GM23338 (cell line): ENCODE measurements around the gene TUBB3. TPM values are rescaled to one million over a fixed set of nuclear protein-coding genes. Genes with fewer than 3 reads are reported as not detected.

ENCODE experiments used
- ATAC-seq: fragments of 200-7000 bp; cut with Tn5 transposase; 3 replicates; pipeline ENCODE4 v1.9.1; 2020
- DNase-seq: peaks from one replicate; pipeline ENCODE4 v3.0.0-alpha.2; 2015; ENCODE audit warnings: low spot score
- H2AFZ ChIP-seq: fragments of 200-600 bp; sonication (generic); 2 replicates; pipeline ENCODE4 v1.8.0; 2016; ENCODE audit warnings: antibody characterized with exemption, mild to moderate bottlenecking, moderate library complexity
- H3F3A ChIP-seq: fragments of 200-600 bp; sonication (generic); replicated peaks from 2 replicates; pipeline ENCODE4 v1.8.0; 2017; ENCODE audit warnings: antibody characterized with exemption, mixed run types, low read depth
- H3K27ac ChIP-seq: fragments of 200-600 bp; sonication (generic); 2 replicates; pipeline ENCODE4 v1.6.1; 2016; ENCODE audit warnings: low read depth
- H3K27me3 ChIP-seq: fragments of 200-600 bp; sonication (generic); 2 replicates; pipeline ENCODE4 v1.8.0; 2016; ENCODE audit warnings: mild to moderate bottlenecking, mixed run types, moderate library complexity; ENCODE audit not compliant: insufficient read depth
- H3K36me3 ChIP-seq: fragments of 200-600 bp; sonication (generic); 2 replicates; pipeline ENCODE4 v1.8.0; 2016; ENCODE audit warnings: mild to moderate bottlenecking; ENCODE audit not compliant: insufficient read depth
- H3K4me1 ChIP-seq: fragments of 200-600 bp; sonication (generic); 2 replicates; pipeline ENCODE4 v1.8.0; 2016; ENCODE audit warnings: mild to moderate bottlenecking, moderate library complexity; ENCODE audit not compliant: insufficient read depth
- H3K4me2 ChIP-seq: fragments of 200-600 bp; sonication (generic); 2 replicates; pipeline ENCODE4 v1.7.1; 2017; ENCODE audit warnings: mixed run types
- H3K4me3 ChIP-seq: fragments of 200-600 bp; sonication (generic); 2 replicates; pipeline ENCODE4 v1.6.1; 2016; ENCODE audit warnings: mixed run types
- H3K79me2 ChIP-seq: fragments of 200-600 bp; sonication (generic); replicated peaks from 2 replicates; pipeline ENCODE4 v1.8.0; 2017; ENCODE audit warnings: mild to moderate bottlenecking; ENCODE audit not compliant: insufficient read depth
- H3K9me2 ChIP-seq: fragments of 200-600 bp; sonication (generic); 2 replicates; pipeline ENCODE4 v1.8.0; 2017; ENCODE audit not compliant: insufficient read depth
- H4K20me1 ChIP-seq: fragments of 200-600 bp; sonication (generic); replicated peaks from 2 replicates; pipeline ENCODE4 v1.8.0; 2017; ENCODE audit warnings: mild to moderate bottlenecking; ENCODE audit not compliant: insufficient read depth
- H3K27ac Mint-ChIP-seq: 2 replicates; pipeline ENCODE4 v1.8.0; 2020; ENCODE audit warnings: inconsistent platforms, mild to moderate bottlenecking, moderate library complexity, mixed read lengths
- H3K27me3 Mint-ChIP-seq: 3 replicates; pipeline ENCODE4 v1.8.0; 2022; ENCODE audit warnings: low read depth, mild to moderate bottlenecking, moderate library complexity, mixed read lengths, inconsistent platforms; ENCODE audit not compliant: insufficient read depth, poor library complexity
- H3K36me3 Mint-ChIP-seq: 3 replicates; pipeline ENCODE4 v1.8.0; 2021; ENCODE audit warnings: low read depth, mild to moderate bottlenecking, inconsistent platforms, moderate library complexity, mixed read lengths
- H3K4me1 Mint-ChIP-seq: 3 replicates; pipeline ENCODE4 v1.8.0; 2020; ENCODE audit warnings: mild to moderate bottlenecking, inconsistent platforms, mixed read lengths
- H3K4me3 Mint-ChIP-seq: 3 replicates; pipeline ENCODE4 v1.8.0; 2021; ENCODE audit warnings: moderate library complexity, mild to moderate bottlenecking, inconsistent platforms, mixed read lengths
- H3K9me3 Mint-ChIP-seq: 3 replicates; pipeline ENCODE4 v1.8.0; 2020; ENCODE audit warnings: moderate library complexity, mild to moderate bottlenecking, inconsistent platforms, mixed read lengths
- CREB1 ChIP-seq: fragments of 250-450 bp; sonication (Bioruptor Pico); IDR thresholded peaks from 2 replicates; pipeline ENCODE4 v1.5.0; 2020; ENCODE audit warnings: low read depth, mild to moderate bottlenecking, moderate library complexity
- EZH2 ChIP-seq: fragments of 200-600 bp; sonication (generic); IDR thresholded peaks from one replicate; pipeline ENCODE4 v1.8.0; 2017; ENCODE audit warnings: antibody characterized with exemption, mild to moderate bottlenecking, low read depth; ENCODE audit not compliant: unreplicated experiment
- EZH2phosphoT487 ChIP-seq: fragments of 200-600 bp; sonication (generic); IDR thresholded peaks from one replicate; pipeline ENCODE4 v1.8.1; 2018; ENCODE audit warnings: antibody characterized with exemption; ENCODE audit not compliant: unreplicated experiment
- JUNB ChIP-seq: IDR thresholded peaks from one replicate; pipeline ENCODE4 v1.6.1; 2016; ENCODE audit warnings: antibody characterized with exemption; ENCODE audit not compliant: unreplicated experiment
- NANOG ChIP-seq: IDR thresholded peaks from 2 replicates; pipeline ENCODE4 v1.6.1; 2016; ENCODE audit warnings: antibody characterized with exemption, borderline replicate concordance
- POLR2AphosphoS5 ChIP-seq: IDR thresholded peaks from 2 replicates; pipeline ENCODE4 v1.6.1; 2016; ENCODE audit warnings: antibody characterized with exemption, low read depth
- REST ChIP-seq: IDR thresholded peaks from one replicate; pipeline ENCODE4 v1.6.1; 2018; ENCODE audit warnings: antibody characterized with exemption; ENCODE audit not compliant: unreplicated experiment
- STAT1 ChIP-seq: IDR thresholded peaks from one replicate; pipeline ENCODE4 v1.6.1; 2016; ENCODE audit warnings: antibody characterized with exemption; ENCODE audit not compliant: unreplicated experiment
- ZNF114 ChIP-seq: fragments of 250-450 bp; sonication (Bioruptor Pico); IDR thresholded peaks from 2 replicates; pipeline ENCODE4 v1.5.0; 2020; ENCODE audit warnings: mild to moderate bottlenecking, moderate library complexity
- ZNF331 ChIP-seq: fragments of 250-450 bp; sonication (Bioruptor Pico); IDR thresholded peaks from 2 replicates; pipeline ENCODE4 v1.5.0; 2020; ENCODE audit warnings: low read depth, mild to moderate bottlenecking, moderate library complexity
- polyA plus RNA-seq: library from polyadenylated mRNA; unstranded; fragments of >200 nt; fragmentation: Nextera tagmentation; extraction: Ambion mirVana; gene quantifications from 2 replicates; pipeline ENCODE4 v1.2.1, GENCODE V29; 2016
- total RNA-seq: library from RNA; depleted of rRNA; stranded (reverse); fragments of >200 nt; shearing (Covaris generic); gene quantifications from 2 replicates; pipeline ENCODE4 v1.2.3, GENCODE V29; 2014
- TF ChIP-seq, protein P1 (sequence below): fragments of 250-450 bp; sonication (Bioruptor Pico); IDR thresholded peaks from 2 replicates; pipeline ENCODE4 v1.5.0; 2020; ENCODE audit warnings: mild to moderate bottlenecking, moderate library complexity
- TF ChIP-seq, protein P2 (sequence below), 2 experiments: fragments of 200-600 bp in 1 of 2; sonication (generic) in 1 of 2; conservative IDR thresholded peaks; 2 replicates each; pipeline versions ENCODE4 v1.5.1 to v1.6.1; 2016 to 2017; ENCODE audit warnings: antibody characterized with exemption in 2 of 2, low read depth in 2 of 2, mild to moderate bottlenecking in 2 of 2, moderate library complexity in 1 of 2
- TF ChIP-seq, protein P3 (sequence below): IDR thresholded peaks from 2 replicates; pipeline ENCODE4 v1.6.1; 2016; ENCODE audit warnings: antibody characterized with exemption

The TUBB3 gene
- total and polyA plus RNA-seq, 2 experiments from 2014 or later: 149 to 443 TPM

GRCh38 chr16:89883346-89884040 lies 39.6 kb upstream of the TUBB3 start:
- Mint-ChIP-seq H3K4me3 (no peak overlapping the region), H3K27me3 (peaks cover 3% of the 10 kb centered on the region), H3K27ac (no peak overlapping the region), H3K9me3 (no peaks in the 10 kb centered on the region; the same call in 2 of the 3 replicates), H3K36me3 (peaks cover 58% of the 10 kb centered on the region), H3K4me1 (no peaks in the 10 kb centered on the region)
- no peak overlapping the region for H2AFZ ChIP-seq
- ATAC-seq (no peak), DNase-seq (no peak)
- peaks cover 11% of the 10 kb centered on the region for H4K20me1 ChIP-seq
- H3K27ac ChIP-seq: no peak overlapping the region
- no peak overlapping the region for H3K4me3 ChIP-seq
- no peaks in the 10 kb centered on the region for H3K4me1 ChIP-seq
- H3K27me3 ChIP-seq: no peaks in the 10 kb centered on the region
- TF ChIP-seq JUNB: no peak
- TF ChIP-seq REST: no peak
- TF ChIP-seq CREB1 (CRISPR knock-in tag): no peak
- TF ChIP-seq, protein P1, sequence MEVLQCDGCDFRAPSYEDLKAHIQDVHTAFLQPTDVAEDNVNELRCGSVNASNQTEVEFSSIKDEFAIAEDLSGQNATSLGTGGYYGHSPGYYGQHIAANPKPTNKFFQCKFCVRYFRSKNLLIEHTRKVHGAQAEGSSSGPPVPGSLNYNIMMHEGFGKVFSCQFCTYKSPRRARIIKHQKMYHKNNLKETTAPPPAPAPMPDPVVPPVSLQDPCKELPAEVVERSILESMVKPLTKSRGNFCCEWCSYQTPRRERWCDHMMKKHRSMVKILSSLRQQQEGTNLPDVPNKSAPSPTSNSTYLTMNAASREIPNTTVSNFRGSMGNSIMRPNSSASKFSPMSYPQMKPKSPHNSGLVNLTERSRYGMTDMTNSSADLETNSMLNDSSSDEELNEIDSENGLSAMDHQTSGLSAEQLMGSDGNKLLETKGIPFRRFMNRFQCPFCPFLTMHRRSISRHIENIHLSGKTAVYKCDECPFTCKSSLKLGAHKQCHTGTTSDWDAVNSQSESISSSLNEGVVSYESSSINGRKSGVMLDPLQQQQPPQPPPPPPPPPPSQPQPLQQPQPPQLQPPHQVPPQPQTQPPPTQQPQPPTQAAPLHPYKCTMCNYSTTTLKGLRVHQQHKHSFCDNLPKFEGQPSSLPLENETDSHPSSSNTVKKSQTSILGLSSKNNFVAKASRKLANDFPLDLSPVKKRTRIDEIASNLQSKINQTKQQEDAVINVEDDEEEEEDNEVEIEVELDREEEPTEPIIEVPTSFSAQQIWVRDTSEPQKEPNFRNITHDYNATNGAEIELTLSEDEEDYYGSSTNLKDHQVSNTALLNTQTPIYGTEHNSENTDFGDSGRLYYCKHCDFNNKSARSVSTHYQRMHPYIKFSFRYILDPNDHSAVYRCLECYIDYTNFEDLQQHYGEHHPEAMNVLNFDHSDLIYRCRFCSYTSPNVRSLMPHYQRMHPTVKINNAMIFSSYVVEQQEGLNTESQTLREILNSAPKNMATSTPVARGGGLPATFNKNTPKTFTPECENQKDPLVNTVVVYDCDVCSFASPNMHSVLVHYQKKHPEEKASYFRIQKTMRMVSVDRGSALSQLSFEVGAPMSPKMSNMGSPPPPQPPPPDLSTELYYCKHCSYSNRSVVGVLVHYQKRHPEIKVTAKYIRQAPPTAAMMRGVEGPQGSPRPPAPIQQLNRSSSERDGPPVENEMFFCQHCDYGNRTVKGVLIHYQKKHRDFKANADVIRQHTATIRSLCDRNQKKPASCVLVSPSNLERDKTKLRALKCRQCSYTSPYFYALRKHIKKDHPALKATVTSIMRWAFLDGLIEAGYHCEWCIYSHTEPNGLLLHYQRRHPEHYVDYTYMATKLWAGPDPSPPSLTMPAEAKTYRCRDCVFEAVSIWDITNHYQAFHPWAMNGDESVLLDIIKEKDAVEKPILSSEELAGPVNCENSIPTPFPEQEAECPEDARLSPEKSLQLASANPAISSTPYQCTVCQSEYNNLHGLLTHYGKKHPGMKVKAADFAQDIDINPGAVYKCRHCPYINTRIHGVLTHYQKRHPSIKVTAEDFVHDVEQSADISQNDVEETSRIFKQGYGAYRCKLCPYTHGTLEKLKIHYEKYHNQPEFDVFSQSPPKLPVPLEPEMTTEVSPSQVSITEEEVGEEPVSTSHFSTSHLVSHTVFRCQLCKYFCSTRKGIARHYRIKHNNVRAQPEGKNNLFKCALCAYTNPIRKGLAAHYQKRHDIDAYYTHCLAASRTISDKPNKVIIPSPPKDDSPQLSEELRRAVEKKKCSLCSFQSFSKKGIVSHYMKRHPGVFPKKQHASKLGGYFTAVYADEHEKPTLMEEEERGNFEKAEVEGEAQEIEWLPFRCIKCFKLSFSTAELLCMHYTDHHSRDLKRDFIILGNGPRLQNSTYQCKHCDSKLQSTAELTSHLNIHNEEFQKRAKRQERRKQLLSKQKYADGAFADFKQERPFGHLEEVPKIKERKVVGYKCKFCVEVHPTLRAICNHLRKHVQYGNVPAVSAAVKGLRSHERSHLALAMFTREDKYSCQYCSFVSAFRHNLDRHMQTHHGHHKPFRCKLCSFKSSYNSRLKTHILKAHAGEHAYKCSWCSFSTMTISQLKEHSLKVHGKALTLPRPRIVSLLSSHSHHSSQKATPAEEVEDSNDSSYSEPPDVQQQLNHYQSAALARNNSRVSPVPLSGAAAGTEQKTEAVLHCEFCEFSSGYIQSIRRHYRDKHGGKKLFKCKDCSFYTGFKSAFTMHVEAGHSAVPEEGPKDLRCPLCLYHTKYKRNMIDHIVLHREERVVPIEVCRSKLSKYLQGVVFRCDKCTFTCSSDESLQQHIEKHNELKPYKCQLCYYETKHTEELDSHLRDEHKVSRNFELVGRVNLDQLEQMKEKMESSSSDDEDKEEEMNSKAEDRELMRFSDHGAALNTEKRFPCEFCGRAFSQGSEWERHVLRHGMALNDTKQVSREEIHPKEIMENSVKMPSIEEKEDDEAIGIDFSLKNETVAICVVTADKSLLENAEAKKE (CRISPR knock-in tag): no peak
- TF ChIP-seq STAT1: no peak
- no peak for TF ChIP-seq ZNF331 (CRISPR knock-in tag)
- no peak for TF ChIP-seq EZH2phosphoT487
- TF ChIP-seq, protein P2, sequence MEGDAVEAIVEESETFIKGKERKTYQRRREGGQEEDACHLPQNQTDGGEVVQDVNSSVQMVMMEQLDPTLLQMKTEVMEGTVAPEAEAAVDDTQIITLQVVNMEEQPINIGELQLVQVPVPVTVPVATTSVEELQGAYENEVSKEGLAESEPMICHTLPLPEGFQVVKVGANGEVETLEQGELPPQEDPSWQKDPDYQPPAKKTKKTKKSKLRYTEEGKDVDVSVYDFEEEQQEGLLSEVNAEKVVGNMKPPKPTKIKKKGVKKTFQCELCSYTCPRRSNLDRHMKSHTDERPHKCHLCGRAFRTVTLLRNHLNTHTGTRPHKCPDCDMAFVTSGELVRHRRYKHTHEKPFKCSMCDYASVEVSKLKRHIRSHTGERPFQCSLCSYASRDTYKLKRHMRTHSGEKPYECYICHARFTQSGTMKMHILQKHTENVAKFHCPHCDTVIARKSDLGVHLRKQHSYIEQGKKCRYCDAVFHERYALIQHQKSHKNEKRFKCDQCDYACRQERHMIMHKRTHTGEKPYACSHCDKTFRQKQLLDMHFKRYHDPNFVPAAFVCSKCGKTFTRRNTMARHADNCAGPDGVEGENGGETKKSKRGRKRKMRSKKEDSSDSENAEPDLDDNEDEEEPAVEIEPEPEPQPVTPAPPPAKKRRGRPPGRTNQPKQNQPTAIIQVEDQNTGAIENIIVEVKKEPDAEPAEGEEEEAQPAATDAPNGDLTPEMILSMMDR (conservative IDR thresholded peaks at IDR 0.05; ENCODE audit: low read depth in 2 of 2): no peak
- no peak for TF ChIP-seq POLR2AphosphoS5
- TF ChIP-seq, protein P3, sequence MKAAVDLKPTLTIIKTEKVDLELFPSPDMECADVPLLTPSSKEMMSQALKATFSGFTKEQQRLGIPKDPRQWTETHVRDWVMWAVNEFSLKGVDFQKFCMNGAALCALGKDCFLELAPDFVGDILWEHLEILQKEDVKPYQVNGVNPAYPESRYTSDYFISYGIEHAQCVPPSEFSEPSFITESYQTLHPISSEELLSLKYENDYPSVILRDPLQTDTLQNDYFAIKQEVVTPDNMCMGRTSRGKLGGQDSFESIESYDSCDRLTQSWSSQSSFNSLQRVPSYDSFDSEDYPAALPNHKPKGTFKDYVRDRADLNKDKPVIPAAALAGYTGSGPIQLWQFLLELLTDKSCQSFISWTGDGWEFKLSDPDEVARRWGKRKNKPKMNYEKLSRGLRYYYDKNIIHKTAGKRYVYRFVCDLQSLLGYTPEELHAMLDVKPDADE: no peak
- TF ChIP-seq NANOG: no peak
- no peak for TF ChIP-seq ZNF114
- no peak for TF ChIP-seq EZH2
- peaks cover 13% of the 10 kb centered on the region for H3F3A ChIP-seq
- H3K9me2 ChIP-seq: no peaks in the 10 kb centered on the region
- H3K36me3 ChIP-seq: peaks cover 14% of the 10 kb centered on the region
- H3K4me2 ChIP-seq: no peak overlapping the region
- peaks cover 29% of the 10 kb centered on the region for H3K79me2 ChIP-seq
